HepG2 (cell line): Measurements from ENCODE around the gene AMBRA1. TPM values are rescaled to one million over a fixed set of nuclear protein-coding genes. Genes with fewer than 3 reads are reported as not detected.
A peak's percentile ranks its signal among the peaks of the same experiment; 100 is the strongest.

Experiments
- ARID5B ChIP-seq: IDR thresholded peaks from 2 replicates; pipeline ENCODE4 v1.4.0; 2020; ENCODE audit warnings: mild to moderate bottlenecking, missing genetic modification reagents
- ATF7 ChIP-seq, 2 experiments: fragments of 450-650 bp in 1 of 2; sonication (generic) in 1 of 2; formaldehyde crosslinking in 1 of 2; IDR thresholded peaks; 2 replicates each; pipeline versions ENCODE4 v1.4.0 to v1.6.1; 2016 to 2020; ENCODE audit warnings: antibody characterized with exemption in 1 of 2, mild to moderate bottlenecking in 1 of 2, missing genetic modification reagents in 1 of 2
- CSRNP1 ChIP-seq: sonication (generic); formaldehyde crosslinking; IDR thresholded peaks from 2 replicates; pipeline ENCODE4 v1.8.1; 2023; ENCODE audit warnings: mild to moderate bottlenecking, missing genetic modification reagents
- HNRNPH1 ChIP-seq: fragments of 200-400 bp; formaldehyde crosslinking; optimal IDR thresholded peaks from 2 replicates; pipeline ENCODE3; 2017; ENCODE audit warnings: mild to moderate bottlenecking, low read depth, low read length
- IRF1 ChIP-seq: sonication (generic); formaldehyde crosslinking; IDR thresholded peaks from 2 replicates; pipeline ENCODE4 v1.4.0; 2020; ENCODE audit warnings: low read depth, mild to moderate bottlenecking, missing genetic modification reagents
- KIAA2018 ChIP-seq: sonication (generic); formaldehyde crosslinking; IDR thresholded peaks from 2 replicates; pipeline ENCODE4 v1.5.0; 2020; ENCODE audit warnings: mild to moderate bottlenecking, missing genetic modification reagents, borderline replicate concordance
- PHB2 ChIP-seq: fragments of 450-650 bp; IDR thresholded peaks from 2 replicates; pipeline ENCODE4 v1.6.1; 2018; ENCODE audit not compliant: partially characterized antibody
- POGK ChIP-seq: sonication (generic); formaldehyde crosslinking; conservative IDR thresholded peaks from 2 replicates; pipeline ENCODE4 v1.8.0; 2022; ENCODE audit warnings: mild to moderate bottlenecking, moderate library complexity, missing genetic modification reagents
- ZNF224 ChIP-seq: sonication (generic); formaldehyde crosslinking; IDR thresholded peaks from 2 replicates; pipeline ENCODE4 v1.5.0; 2020; ENCODE audit warnings: mild to moderate bottlenecking, missing genetic modification reagents
- ZUFSP ChIP-seq: sonication (generic); formaldehyde crosslinking; IDR thresholded peaks from 2 replicates; pipeline ENCODE4 v1.9.0; 2021; ENCODE audit warnings: missing genetic modification reagents, mild to moderate bottlenecking, borderline replicate concordance
- polyA plus RNA-seq, 8 experiments: library from polyadenylated mRNA; depleted of rRNA in 3 of 8; stranded (reverse) in 7 of 8; unstranded in 1 of 8; fragments of >200 nt; fragmentation: Illumina TruSeq in 4 of 8; extraction: Trizol in 4 of 8; gene quantifications; 2 replicates each; pipeline versions ENCODE4 v1.2.1 to v1.2.3, GENCODE V29; 2011 to 2016; ENCODE audit warnings: low read depth in 4 of 8, missing spikeins in 1 of 8, mixed read lengths in 1 of 8; ENCODE audit not compliant: insufficient read depth in 1 of 8
- total RNA-seq, 5 experiments: library from RNA; depleted of rRNA; stranded (reverse); fragments of >200 nt; fragmentation: Illumina TruSeq; extraction: Trizol; gene quantifications; 2 replicates each; pipeline ENCODE4 v1.2.3, GENCODE V29; 2016; ENCODE audit warnings: low read depth in 1 of 5

AMBRA1 gene
- total and polyA plus RNA-seq, 2 of the 13 experiments (the other 11 are each of a cell fraction or from before 2014, with no cell fraction given): 15.7 to 26.0 TPM

GRCh38 chr11:46519351-46519750, 74.5 kb downstream of the AMBRA1 start (continued):
- TF ChIP-seq ARID5B (CRISPR knock-in tag) (peak; percentile 67), PHB2 (no peak), ATF7 (IDR thresholded peaks at IDR 0.05) (no peak), ATF7 (CRISPR knock-in tag; IDR thresholded peaks at IDR 0.05) (no peak), HNRNPH1 (no peak), KIAA2018 (CRISPR knock-in tag) (no peak), ZUFSP (no peak), CSRNP1 (CRISPR knock-in tag) (no peak), ZNF224 (CRISPR knock-in tag) (no peak), IRF1 (CRISPR knock-in tag) (no peak), POGK (no peak)
